ENCODE data around the gene FKBP4. TPM values are rescaled to one million over a fixed set of nuclear protein-coding genes. Genes with fewer than 3 reads are reported as not detected.

The FKBP4 gene
- total RNA-seq, 1 experiment from 2014 or later: 118 TPM

GRCh38 chr12:2797721-2798418 is 3.1 kb downstream of the FKBP4 start:
- POLR2A ChIA-PET: no interaction called here
- Mint-ChIP-seq H3K27me3 (ENCODE audit: insufficient read depth, unreplicated experiment) (no peaks in the 10 kb centered on the region), H3K4me3 (ENCODE audit: unreplicated experiment) (peak overlapping the region; percentile 9), H3K27ac (ENCODE audit: unreplicated experiment) (no peak overlapping the region), H3K36me3 (ENCODE audit: insufficient read depth, unreplicated experiment) (peaks cover 77% of the 10 kb centered on the region), H3K4me1 (ENCODE audit: low read depth, unreplicated experiment) (peaks cover 16% of the 10 kb centered on the region), H3K9me3 (ENCODE audit: unreplicated experiment) (no peaks in the 10 kb centered on the region)
- H3K4me3 ChIP-seq (ENCODE audit: low read depth, low read length): no peak overlapping the region
- DNase-seq: no peak
- peak in 1 of 2 experiments; percentile 23 for TF ChIP-seq CTCF (IDR thresholded peaks at IDR 0.05; ENCODE audit: insufficient read depth in 1 of 2, low read depth in 1 of 2, low read length in 1 of 2, severe bottlenecking in 1 of 2, unreplicated experiment in 1 of 2)
- intact Hi-C loops (cut with micrococcal nuclease; ENCODE audit: unreplicated experiment): no loop called here
- H3K36me3 ChIP-seq (ENCODE audit: control insufficient read depth, insufficient read depth, low read length): peaks cover 8% of the 10 kb centered on the region
- H3K9me3 ChIP-seq: no peaks in the 10 kb centered on the region
- CTCF ChIA-PET: no interaction called here
- H3K4me1 ChIP-seq: peaks cover 11% of the 10 kb centered on the region
- H3K27me3 ChIP-seq (replicated peaks; ENCODE audit: control insufficient read depth, insufficient read depth, low read length): no peaks in the 10 kb centered on the region
- no TSS peak for BruUV-seq (replicated peaks)

- Mint-ChIP-seq H3K27ac (ENCODE audit: unreplicated experiment) (no peak overlapping the region), H3K27me3 (ENCODE audit: insufficient read depth, unreplicated experiment) (no peaks in the 10 kb centered on the region), H3K4me3 (ENCODE audit: unreplicated experiment) (no peak overlapping the region), H3K9me3 (ENCODE audit: unreplicated experiment) (no peaks in the 10 kb centered on the region), H3K4me1 (ENCODE audit: low read depth, unreplicated experiment) (peaks cover 16% of the 10 kb centered on the region), H3K36me3 (ENCODE audit: insufficient read depth, unreplicated experiment) (peaks cover 87% of the 10 kb centered on the region)
- peaks cover 7% of the 10 kb centered on the region for H3K4me1 ChIP-seq
- TF ChIP-seq CTCF (IDR thresholded peaks at IDR 0.05; ENCODE audit: insufficient read depth in 1 of 2, low read depth in 1 of 2, low read length in 1 of 2, severe bottlenecking in 1 of 2, unreplicated experiment in 1 of 2): no peak
- peaks cover 8% of the 10 kb centered on the region for H3K36me3 ChIP-seq (ENCODE audit: control insufficient read depth, insufficient read depth, low read length)
- H3K9me3 ChIP-seq: no peaks in the 10 kb centered on the region
- POLR2A ChIA-PET: no interaction called here
- H3K4me3 ChIP-seq (ENCODE audit: low read depth, low read length): no peak overlapping the region
- CTCF ChIA-PET: interaction anchor here (1.1 kb wide), 1 partner anchor 16 kb away, joined by 3 read pairs; no protein-coding TSS in a partner anchor
- no peaks in the 10 kb centered on the region for H3K27me3 ChIP-seq (replicated peaks; ENCODE audit: control insufficient read depth, insufficient read depth, low read length)
- no TSS peak for BruUV-seq (replicated peaks)
- intact Hi-C loops (cut with micrococcal nuclease; ENCODE audit: unreplicated experiment): loop anchor here (5.0 kb wide), 1 partner anchor 1963 kb away; no protein-coding TSS in a partner anchor
- no peak for DNase-seq
These were observed 5.3 kb downstream of the FKBP4 start for GRCh38 chr12:2800046-2800570.

- Mint-ChIP-seq H3K4me3 (ENCODE audit: unreplicated experiment) (no peak overlapping the region), H3K36me3 (ENCODE audit: insufficient read depth, unreplicated experiment) (peaks cover 93% of the 10 kb centered on the region), H3K27ac (ENCODE audit: unreplicated experiment) (no peak overlapping the region), H3K9me3 (ENCODE audit: unreplicated experiment) (no peaks in the 10 kb centered on the region), H3K4me1 (ENCODE audit: low read depth, unreplicated experiment) (peaks cover 13% of the 10 kb centered on the region), H3K27me3 (ENCODE audit: insufficient read depth, unreplicated experiment) (no peaks in the 10 kb centered on the region)
- no peak for DNase-seq
- intact Hi-C loops (cut with micrococcal nuclease; ENCODE audit: unreplicated experiment): loop anchor here (5.0 kb wide), 1 partner anchor 1964 kb away; no protein-coding TSS in a partner anchor
- ChIA-PET POLR2A (no interaction called here), CTCF (no interaction called here)
- no peak for TF ChIP-seq CTCF (IDR thresholded peaks at IDR 0.05; ENCODE audit: insufficient read depth in 1 of 2, low read depth in 1 of 2, low read length in 1 of 2, severe bottlenecking in 1 of 2, unreplicated experiment in 1 of 2)
- Histone ChIP-seq H3K36me3 (ENCODE audit: control insufficient read depth, insufficient read depth, low read length) (peaks cover 8% of the 10 kb centered on the region), H3K4me3 (ENCODE audit: low read depth, low read length) (no peak overlapping the region), H3K4me1 (peaks cover 7% of the 10 kb centered on the region), H3K9me3 (no peaks in the 10 kb centered on the region), H3K27me3 (replicated peaks; ENCODE audit: control insufficient read depth, insufficient read depth, low read length) (no peaks in the 10 kb centered on the region)
- BruUV-seq (replicated peaks): no TSS peak
These were observed 6.4 kb downstream of the FKBP4 start for GRCh38 chr12:2801044-2801783.
